HCT116 (cell line): ENCODE measurements around the gene ZNF91.

ENCODE experiments used
- EZH2 ChIP-seq: fragments of 200-600 bp; sonication (generic); IDR thresholded peaks from 2 replicates; pipeline ENCODE4 v1.6.1; 2017; ENCODE audit warnings: antibody characterized with exemption, mixed run types
- EZH2phosphoT487 ChIP-seq: fragments of 200-600 bp; IDR thresholded peaks from 2 replicates; pipeline ENCODE4 v1.6.1; 2018; ENCODE audit warnings: antibody characterized with exemption, borderline replicate concordance
- POLR2A ChIP-seq: IDR thresholded peaks from 2 replicates; pipeline ENCODE4 v1.7.0; 2011; ENCODE audit warnings: borderline replicate concordance; ENCODE audit not compliant: insufficient read depth, insufficient read length; ENCODE audit errors: extremely low read depth
- SIN3A ChIP-seq: IDR thresholded peaks from 2 replicates; pipeline ENCODE4 v1.6.1; 2012; ENCODE audit warnings: low read depth
- SRF ChIP-seq: IDR thresholded peaks from 2 replicates; pipeline ENCODE4 v1.6.1; 2012; ENCODE audit warnings: low read depth
- YY1 ChIP-seq: IDR thresholded peaks from 2 replicates; pipeline ENCODE4 v1.6.1; 2011; ENCODE audit warnings: low read length, low read depth, moderate library complexity, mild to moderate bottlenecking; ENCODE audit not compliant: insufficient replicate concordance; ENCODE audit errors: extremely low read depth
- ZFX ChIP-seq: fragments of 450-650 bp; IDR thresholded peaks from 2 replicates; pipeline ENCODE4 v1.6.1; 2017
- ZNF274 ChIP-seq: fragments of 200-500 bp; sonication (Bioruptor generic); IDR thresholded peaks from 2 replicates; pipeline ENCODE4 v1.6.1; 2014; ENCODE audit warnings: mild to moderate bottlenecking, low read depth, low read length, inconsistent platforms
- TF ChIP-seq, protein P1 (sequence below), 3 experiments: fragments of 200-600 bp in 1 of 3; sonication (generic) in 1 of 3; IDR thresholded peaks in 2 of 3; conservative IDR thresholded peaks in 1 of 3; 2 replicates each; pipeline ENCODE4 v1.5.1; 2012 to 2017; ENCODE audit warnings: low read depth in 2 of 3, low read length in 2 of 3, antibody characterized with exemption in 1 of 3, borderline replicate concordance in 1 of 3, control low read depth in 1 of 3, mild to moderate bottlenecking in 1 of 3, mixed read lengths in 1 of 3, mixed run types in 1 of 3, moderate library complexity in 1 of 3; ENCODE audit not compliant: insufficient read depth in 1 of 3
- TF ChIP-seq, protein P2 (sequence below): IDR thresholded peaks from 2 replicates; pipeline ENCODE4 v1.6.1; 2012; ENCODE audit warnings: low read depth
- TF ChIP-seq, protein P3 (sequence below): IDR thresholded peaks from 2 replicates; pipeline ENCODE4 v1.6.1; 2012

DNA sequence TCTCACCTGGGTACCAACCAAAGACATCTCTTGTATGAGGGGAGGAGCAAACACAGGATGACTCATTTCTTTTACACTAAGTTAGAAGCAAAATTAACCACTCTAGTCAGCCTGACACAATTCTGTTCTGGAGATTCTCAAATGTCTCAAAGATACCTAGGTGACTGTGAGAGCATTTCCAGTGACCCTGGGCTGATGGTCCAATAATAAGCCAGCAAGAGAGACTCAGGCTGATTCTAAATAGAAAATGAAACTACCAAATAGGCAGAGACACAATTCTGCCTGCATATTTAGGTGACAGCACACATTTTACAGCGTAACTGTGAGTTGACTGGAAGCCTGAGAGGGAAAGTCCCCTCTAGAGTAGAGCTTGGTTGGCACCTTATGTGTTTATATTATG lies 16.3 kb downstream of the ZNF91 start:
- TF ChIP-seq POLR2A (no peak), EZH2phosphoT487 (no peak), SIN3A (no peak), EZH2 (no peak), ZFX (no peak), YY1 (no peak), SRF (no peak), ZNF274 (no peak)
- TF ChIP-seq, protein P1, sequence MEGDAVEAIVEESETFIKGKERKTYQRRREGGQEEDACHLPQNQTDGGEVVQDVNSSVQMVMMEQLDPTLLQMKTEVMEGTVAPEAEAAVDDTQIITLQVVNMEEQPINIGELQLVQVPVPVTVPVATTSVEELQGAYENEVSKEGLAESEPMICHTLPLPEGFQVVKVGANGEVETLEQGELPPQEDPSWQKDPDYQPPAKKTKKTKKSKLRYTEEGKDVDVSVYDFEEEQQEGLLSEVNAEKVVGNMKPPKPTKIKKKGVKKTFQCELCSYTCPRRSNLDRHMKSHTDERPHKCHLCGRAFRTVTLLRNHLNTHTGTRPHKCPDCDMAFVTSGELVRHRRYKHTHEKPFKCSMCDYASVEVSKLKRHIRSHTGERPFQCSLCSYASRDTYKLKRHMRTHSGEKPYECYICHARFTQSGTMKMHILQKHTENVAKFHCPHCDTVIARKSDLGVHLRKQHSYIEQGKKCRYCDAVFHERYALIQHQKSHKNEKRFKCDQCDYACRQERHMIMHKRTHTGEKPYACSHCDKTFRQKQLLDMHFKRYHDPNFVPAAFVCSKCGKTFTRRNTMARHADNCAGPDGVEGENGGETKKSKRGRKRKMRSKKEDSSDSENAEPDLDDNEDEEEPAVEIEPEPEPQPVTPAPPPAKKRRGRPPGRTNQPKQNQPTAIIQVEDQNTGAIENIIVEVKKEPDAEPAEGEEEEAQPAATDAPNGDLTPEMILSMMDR (IDR thresholded peaks at IDR 0.05 in 2 of 3, conservative IDR thresholded peaks at IDR 0.05 in 1 of 3; ENCODE audit: borderline replicate concordance in 1 of 3, insufficient read depth in 1 of 3, low read depth in 2 of 3, low read length in 2 of 3) = no peak
- TF ChIP-seq, protein P2, sequence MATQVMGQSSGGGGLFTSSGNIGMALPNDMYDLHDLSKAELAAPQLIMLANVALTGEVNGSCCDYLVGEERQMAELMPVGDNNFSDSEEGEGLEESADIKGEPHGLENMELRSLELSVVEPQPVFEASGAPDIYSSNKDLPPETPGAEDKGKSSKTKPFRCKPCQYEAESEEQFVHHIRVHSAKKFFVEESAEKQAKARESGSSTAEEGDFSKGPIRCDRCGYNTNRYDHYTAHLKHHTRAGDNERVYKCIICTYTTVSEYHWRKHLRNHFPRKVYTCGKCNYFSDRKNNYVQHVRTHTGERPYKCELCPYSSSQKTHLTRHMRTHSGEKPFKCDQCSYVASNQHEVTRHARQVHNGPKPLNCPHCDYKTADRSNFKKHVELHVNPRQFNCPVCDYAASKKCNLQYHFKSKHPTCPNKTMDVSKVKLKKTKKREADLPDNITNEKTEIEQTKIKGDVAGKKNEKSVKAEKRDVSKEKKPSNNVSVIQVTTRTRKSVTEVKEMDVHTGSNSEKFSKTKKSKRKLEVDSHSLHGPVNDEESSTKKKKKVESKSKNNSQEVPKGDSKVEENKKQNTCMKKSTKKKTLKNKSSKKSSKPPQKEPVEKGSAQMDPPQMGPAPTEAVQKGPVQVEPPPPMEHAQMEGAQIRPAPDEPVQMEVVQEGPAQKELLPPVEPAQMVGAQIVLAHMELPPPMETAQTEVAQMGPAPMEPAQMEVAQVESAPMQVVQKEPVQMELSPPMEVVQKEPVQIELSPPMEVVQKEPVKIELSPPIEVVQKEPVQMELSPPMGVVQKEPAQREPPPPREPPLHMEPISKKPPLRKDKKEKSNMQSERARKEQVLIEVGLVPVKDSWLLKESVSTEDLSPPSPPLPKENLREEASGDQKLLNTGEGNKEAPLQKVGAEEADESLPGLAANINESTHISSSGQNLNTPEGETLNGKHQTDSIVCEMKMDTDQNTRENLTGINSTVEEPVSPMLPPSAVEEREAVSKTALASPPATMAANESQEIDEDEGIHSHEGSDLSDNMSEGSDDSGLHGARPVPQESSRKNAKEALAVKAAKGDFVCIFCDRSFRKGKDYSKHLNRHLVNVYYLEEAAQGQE = no peak
- TF ChIP-seq, protein P3, sequence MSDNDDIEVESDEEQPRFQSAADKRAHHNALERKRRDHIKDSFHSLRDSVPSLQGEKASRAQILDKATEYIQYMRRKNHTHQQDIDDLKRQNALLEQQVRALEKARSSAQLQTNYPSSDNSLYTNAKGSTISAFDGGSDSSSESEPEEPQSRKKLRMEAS = no peak
